ENCODE results near the gene RFXANK.

RFXANK gene

GRCh38 chr19:19226663-19227062 lies 34.6 kb downstream of the RFXANK start:
- DNase-seq (ENCODE audit: low read depth in 3 of 3, low spot score in 1 of 3) = no peak

DNA sequence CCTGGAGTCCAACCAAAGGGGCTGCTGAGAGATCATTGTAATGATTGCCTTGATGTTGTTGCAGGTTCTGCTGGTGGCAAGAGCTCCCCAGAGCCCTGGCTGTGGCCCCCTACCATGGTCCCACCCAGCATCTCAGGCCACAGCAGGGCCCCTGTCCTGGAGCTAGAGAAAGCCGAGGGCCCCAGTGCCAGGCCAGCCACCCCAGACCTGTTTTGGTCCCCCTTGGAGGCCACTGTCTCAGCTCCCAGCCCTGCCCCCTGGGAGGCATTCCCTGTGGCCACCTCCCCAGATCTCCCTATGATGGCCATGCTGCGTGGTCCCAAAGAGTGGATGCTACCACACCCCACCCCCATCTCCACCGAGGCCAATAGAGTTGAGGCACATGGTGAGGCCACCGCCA lies 35.2 kb downstream of the RFXANK start:
- no peak for DNase-seq (ENCODE audit: low read depth in 3 of 3, low spot score in 1 of 3)

DNA sequence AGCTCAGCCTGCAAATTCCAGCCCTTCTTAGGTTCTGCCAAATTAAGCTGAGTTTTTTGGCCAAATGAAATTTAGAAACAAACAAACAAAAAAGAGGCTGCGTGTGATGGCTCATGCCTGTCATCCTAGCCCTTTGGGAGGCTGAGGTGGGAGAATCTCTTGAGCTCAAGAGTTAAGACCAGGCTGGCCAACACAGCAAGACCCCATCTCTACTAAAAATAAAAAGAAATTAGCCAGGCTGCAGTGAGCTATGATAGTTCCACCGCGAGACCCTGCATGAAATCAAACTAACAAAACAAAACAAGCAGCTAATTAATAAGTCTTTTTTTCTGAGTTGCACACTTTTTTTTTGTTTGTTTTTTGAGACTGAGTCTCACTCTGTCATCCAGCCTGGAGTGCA lies 37.6 kb downstream of the RFXANK start:
- no peak for DNase-seq (ENCODE audit: low read depth in 3 of 3, low spot score in 1 of 3)

DNA sequence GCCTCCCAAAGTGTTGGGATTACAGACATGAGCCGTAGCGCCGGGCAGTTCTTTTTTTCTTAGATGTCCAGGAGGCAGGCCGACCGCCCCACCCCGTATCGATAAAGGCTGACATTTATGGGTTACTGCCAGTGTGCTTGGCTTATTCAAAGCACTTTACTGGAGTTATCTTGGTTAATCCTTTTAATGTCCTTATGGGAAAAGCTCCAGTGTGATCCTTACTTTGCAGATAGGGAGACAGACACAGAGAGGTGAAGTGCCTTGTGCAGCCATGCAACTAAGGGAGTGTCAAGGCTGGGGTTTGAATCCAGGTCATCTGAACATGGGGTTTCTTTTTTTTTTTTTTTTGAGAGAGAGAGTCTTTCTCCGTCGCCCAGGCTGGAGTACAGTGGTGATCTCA lies 38.9 kb downstream of the RFXANK start:
- DNase-seq (ENCODE audit: low read depth in 3 of 3, low spot score in 1 of 3) = no peak

GRCh38 chr19:19232261-19232721 lies 40.2 kb downstream of the RFXANK start:
- no peak for DNase-seq (ENCODE audit: low read depth in 3 of 3, low spot score in 1 of 3)

DNA sequence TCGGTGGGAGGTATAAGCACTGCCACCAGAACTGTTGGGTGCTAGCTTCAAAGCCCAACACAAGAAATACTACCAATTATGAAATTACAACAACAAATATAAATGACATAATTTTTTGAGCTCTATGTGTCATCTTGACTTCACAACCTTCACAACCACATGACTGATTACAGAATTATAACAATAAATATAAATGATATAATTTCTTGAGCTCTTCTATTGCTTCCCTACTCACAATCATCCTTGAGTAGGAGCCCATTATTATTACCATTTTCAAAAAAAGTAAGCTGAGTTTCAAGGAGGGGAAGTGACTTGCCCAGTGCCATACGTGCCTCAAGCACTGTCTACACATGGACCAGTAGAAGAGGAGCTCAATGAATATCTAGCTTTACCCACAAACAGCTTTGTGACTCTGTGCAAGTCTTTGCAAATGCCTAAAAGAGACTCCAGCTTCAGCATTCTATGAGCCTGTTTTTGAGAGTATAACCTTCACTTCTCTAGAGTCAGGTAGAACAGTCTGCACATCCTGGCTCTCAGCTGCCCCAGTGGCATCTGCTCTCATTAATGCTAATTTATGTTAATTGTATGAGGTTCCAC lies 42.3 kb downstream of the RFXANK start:
- no peak for DNase-seq (ENCODE audit: low read depth in 3 of 3, low spot score in 1 of 3)

DNA sequence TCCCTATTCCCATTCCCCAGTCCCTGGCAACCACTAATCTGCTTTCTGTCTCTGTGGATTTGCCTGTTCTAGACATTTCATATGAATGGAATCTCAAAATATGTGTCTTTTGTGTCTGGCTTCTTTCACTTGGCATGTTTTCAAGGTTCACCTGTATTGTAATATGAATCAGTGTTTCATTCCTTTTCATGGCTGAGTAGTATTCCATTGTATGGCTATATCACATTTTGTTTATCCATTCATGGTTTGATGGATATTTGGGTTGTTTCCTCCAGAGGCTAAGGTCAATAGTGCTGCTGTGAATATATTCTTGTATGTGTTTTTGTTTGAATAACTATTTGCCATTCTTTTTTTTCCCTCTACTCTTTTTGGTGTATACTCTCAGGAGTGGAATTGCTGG lies 44.1 kb downstream of the RFXANK start:
- no peak for DNase-seq (ENCODE audit: low read depth in 3 of 3, low spot score in 1 of 3)

GRCh38 chr19:19238126-19238894 lies 46.3 kb downstream of the RFXANK start:
- DNase-seq (ENCODE audit: low read depth in 3 of 3, low spot score in 1 of 3) = no peak

DNA sequence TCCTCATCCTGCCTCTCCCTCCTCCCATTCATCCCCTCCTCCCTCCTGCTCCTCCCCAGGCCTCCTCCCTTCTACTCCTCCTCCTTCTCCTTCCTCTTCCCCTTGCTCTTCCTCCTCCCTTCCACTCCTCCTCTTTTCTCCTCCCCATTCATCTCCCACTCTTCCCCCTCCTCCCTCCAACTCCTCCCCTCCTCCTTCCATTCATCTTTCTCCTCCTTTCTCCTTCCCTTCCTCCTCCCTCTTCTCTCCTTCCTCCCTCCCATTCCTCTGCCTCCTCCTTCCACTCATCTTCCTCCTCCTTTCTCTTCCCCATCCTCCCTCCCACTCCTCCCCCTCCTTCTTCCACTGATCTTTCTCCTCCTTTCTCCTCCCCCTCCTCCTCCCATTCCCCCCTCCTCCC lies 47.6 kb downstream of the RFXANK start:
- no peak for DNase-seq (ENCODE audit: low read depth in 3 of 3, low spot score in 1 of 3)

GRCh38 chr19:19240476-19240875 lies 48.4 kb downstream of the RFXANK start:
- no peak for DNase-seq (ENCODE audit: low read depth in 3 of 3, low spot score in 1 of 3)

DNA sequence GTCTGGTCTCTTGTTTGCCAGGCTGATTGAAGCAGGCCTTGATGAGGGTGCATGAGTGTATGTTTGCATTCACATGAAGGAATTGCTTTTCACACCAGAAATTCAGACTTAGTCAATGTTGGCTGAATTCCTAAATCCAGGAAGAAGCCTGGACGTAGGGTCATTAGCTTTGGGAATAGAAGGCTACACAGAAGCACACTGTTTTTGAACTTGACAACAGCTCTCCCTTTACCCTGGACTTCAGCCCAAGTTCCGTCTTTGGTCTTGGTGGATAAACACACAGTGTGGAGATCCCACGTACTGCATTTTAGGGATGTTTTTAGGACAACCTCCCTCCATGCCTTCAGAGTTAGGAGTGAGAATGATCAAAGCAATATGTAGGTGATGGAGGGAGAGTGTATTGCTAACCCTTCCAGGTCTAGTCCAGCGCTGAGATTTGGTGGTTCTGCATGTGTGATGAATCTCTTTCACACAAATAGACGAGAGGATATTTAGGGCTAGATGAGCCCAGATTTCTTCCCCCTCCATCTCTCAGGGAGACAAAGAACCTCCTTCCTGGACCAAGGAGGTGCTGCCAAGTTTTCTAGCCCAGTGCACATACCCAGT lies 58.2 kb downstream of the RFXANK start:
- DNase-seq (ENCODE audit: low read depth in 3 of 3, low spot score in 1 of 3) = no peak

Measured in stimulated activated CD4-positive, alpha-beta T cell treated with anti-CD3 and anti-CD28 coated beads, TNF-alpha, amount 100 ng/mL, for 1 hour (primary cell).